ENCODE data around the gene SRGAP2C. TPM values are rescaled to one million over a fixed set of nuclear protein-coding genes. Genes with fewer than 3 reads are reported as not detected.
"Not testable (repeated sequence)": the region's sequence is repeated elsewhere in the genome, so short reads cannot be mapped to it uniquely, and the experiment has no call there.

Gene SRGAP2C
- 50.2 to 67.6 TPM (median 53.9 TPM) in 3 replicates for total RNA-seq (2021)
- percentile 70 among the genes with signal in this experiment for Bru-seq, nascent RNA
- long read RNA-seq, experiment 1, full-length matches to known transcripts: 65 of 150 reads
- long read RNA-seq, experiment 1, partial matches to known transcripts: 28 of 150 reads
- long read RNA-seq, experiment 1, other reads (novel, unspliced or antisense): 57 of 150 reads
- long read RNA-seq, experiment 2, full-length matches to known transcripts: 5 of 32 reads
- long read RNA-seq, experiment 2, partial matches to known transcripts: 3 of 32 reads
- long read RNA-seq, experiment 2, other reads (novel, unspliced or antisense): 24 of 32 reads
- long read RNA-seq, experiment 3, partial matches to known transcripts: 1 of 1 reads
- long read RNA-seq, experiment 3, other reads (novel, unspliced or antisense): 0 of 1 reads

- TF ChIP-seq SP1 (CRISPR knock-in tag; conservative IDR thresholded peaks at IDR 0.05) (0 out of 2 replicates have a peak, but pooled peaks have one; percentile 29), NFYB (CRISPR knock-in tag; conservative IDR thresholded peaks at IDR 0.05; ENCODE audit: low read depth) (peak; percentile 35; the same call in 1 of the 2 replicates)
- DNase-seq (ENCODE audit: low spot score) (peak; percentile 88), ATAC-seq (peak; percentile 86)
- POLR2A ChIA-PET; H3K36me3 Mint-ChIP-seq; CTCF ChIA-PET; H3K27me3 Mint-ChIP-seq (ENCODE audit: low read depth); H3K4me1 Mint-ChIP-seq; H3K9me3 Mint-ChIP-seq: not testable (repeated sequence)
- Mint-ChIP-seq H3K27ac (peak within 1 kb of the TSS; percentile 97), H3K4me3 (peak within 1 kb of the TSS; percentile 94)
Observed at GRCh38 chr1:121184290-121185127, at the start of gene SRGAP2C, which contains the start of gene FAM72B. TSS of gene SRGAP2C (plus strand) at chr1:121184975. CDS start at chr1:121187447, 2,472 bp downstream. TSS of gene FAM72B (minus strand) at chr1:121184340. CDS start at chr1:121183489, 851 bp downstream.

GRCh38 chr1:121140393-121140792 lies 44.4 kb upstream of the SRGAP2C start:
- H3K36me3 Mint-ChIP-seq; H3K4me3 Mint-ChIP-seq; H3K4me1 Mint-ChIP-seq; H3K27ac Mint-ChIP-seq; H3K9me3 Mint-ChIP-seq; H3K27me3 Mint-ChIP-seq (ENCODE audit: low read depth); CTCF ChIA-PET; ATAC-seq; DNase-seq (ENCODE audit: low spot score); POLR2A ChIA-PET: not testable (repeated sequence)

- H3K36me3 Mint-ChIP-seq; H3K9me3 Mint-ChIP-seq; H3K4me1 Mint-ChIP-seq; H3K27ac Mint-ChIP-seq; CTCF ChIA-PET; H3K4me3 Mint-ChIP-seq; H3K27me3 Mint-ChIP-seq (ENCODE audit: low read depth); DNase-seq (ENCODE audit: low spot score); POLR2A ChIA-PET: not testable (repeated sequence)
- ATAC-seq: peak; percentile 77
Observed at GRCh38 chr1:121148489-121149190, 36.1 kb upstream of the SRGAP2C start.

GRCh38 chr1:121151294-121151693 lies 33.5 kb upstream of the SRGAP2C start:
- H3K27ac Mint-ChIP-seq; H3K9me3 Mint-ChIP-seq; POLR2A ChIA-PET; CTCF ChIA-PET; H3K4me1 Mint-ChIP-seq; H3K27me3 Mint-ChIP-seq (ENCODE audit: low read depth); H3K36me3 Mint-ChIP-seq; DNase-seq (ENCODE audit: low spot score); ATAC-seq; H3K4me3 Mint-ChIP-seq: not testable (repeated sequence)

- H3K9me3 Mint-ChIP-seq; ATAC-seq; H3K36me3 Mint-ChIP-seq; POLR2A ChIA-PET; DNase-seq (ENCODE audit: low spot score); H3K4me3 Mint-ChIP-seq; H3K27me3 Mint-ChIP-seq (ENCODE audit: low read depth); H3K27ac Mint-ChIP-seq; CTCF ChIA-PET; H3K4me1 Mint-ChIP-seq: not testable (repeated sequence)
Observed at GRCh38 chr1:121152788-121153187, 32.0 kb upstream of the SRGAP2C start.

GRCh38 chr1:121154811-121155210 lies 30.0 kb upstream of the SRGAP2C start:
- POLR2A ChIA-PET; H3K4me1 Mint-ChIP-seq; H3K27ac Mint-ChIP-seq; DNase-seq (ENCODE audit: low spot score); H3K9me3 Mint-ChIP-seq; H3K4me3 Mint-ChIP-seq; ATAC-seq; CTCF ChIA-PET; H3K27me3 Mint-ChIP-seq (ENCODE audit: low read depth); H3K36me3 Mint-ChIP-seq: not testable (repeated sequence)

GRCh38 chr1:121155671-121156358 lies 29.0 kb upstream of the SRGAP2C start:
- H3K27me3 Mint-ChIP-seq (ENCODE audit: low read depth); H3K4me1 Mint-ChIP-seq; H3K4me3 Mint-ChIP-seq; POLR2A ChIA-PET; CTCF ChIA-PET; H3K36me3 Mint-ChIP-seq; H3K9me3 Mint-ChIP-seq; DNase-seq (ENCODE audit: low spot score); H3K27ac Mint-ChIP-seq: not testable (repeated sequence)
- peak; percentile 61; the same call in 1 of the 2 replicates for ATAC-seq

GRCh38 chr1:121156958-121157603 lies 27.7 kb upstream of the SRGAP2C start:
- H3K27me3 Mint-ChIP-seq (ENCODE audit: low read depth); H3K4me1 Mint-ChIP-seq; H3K9me3 Mint-ChIP-seq; DNase-seq (ENCODE audit: low spot score); H3K4me3 Mint-ChIP-seq; CTCF ChIA-PET; H3K27ac Mint-ChIP-seq; H3K36me3 Mint-ChIP-seq; POLR2A ChIA-PET: not testable (repeated sequence)
- ATAC-seq: peak; percentile 53

- POLR2A ChIA-PET; H3K9me3 Mint-ChIP-seq; H3K27me3 Mint-ChIP-seq (ENCODE audit: low read depth); H3K4me1 Mint-ChIP-seq; DNase-seq (ENCODE audit: low spot score); H3K27ac Mint-ChIP-seq; H3K4me3 Mint-ChIP-seq; H3K36me3 Mint-ChIP-seq; ATAC-seq; CTCF ChIA-PET: not testable (repeated sequence)
Observed at GRCh38 chr1:121157609-121158008, 27.2 kb upstream of the SRGAP2C start.

- H3K27me3 Mint-ChIP-seq (ENCODE audit: low read depth); H3K4me1 Mint-ChIP-seq; H3K9me3 Mint-ChIP-seq; H3K36me3 Mint-ChIP-seq; H3K4me3 Mint-ChIP-seq; CTCF ChIA-PET; H3K27ac Mint-ChIP-seq; POLR2A ChIA-PET; DNase-seq (ENCODE audit: low spot score); ATAC-seq: not testable (repeated sequence)
Observed at GRCh38 chr1:121160118-121160517, 24.7 kb upstream of the SRGAP2C start.

Measured in WTC11 (cell line).